Left hindlimb (tissue), 1 donor: Measurements from ENCODE around the gene PITX1.
"Not testable (repeated sequence)": the region's sequence is repeated elsewhere in the genome, so short reads cannot be mapped to it uniquely, and the experiment has no call there.

Experiments
- DNase-seq: peaks from one replicate; pipeline ENCODE4 v3.0.0-alpha.2; 2018

The PITX1 gene

DNA sequence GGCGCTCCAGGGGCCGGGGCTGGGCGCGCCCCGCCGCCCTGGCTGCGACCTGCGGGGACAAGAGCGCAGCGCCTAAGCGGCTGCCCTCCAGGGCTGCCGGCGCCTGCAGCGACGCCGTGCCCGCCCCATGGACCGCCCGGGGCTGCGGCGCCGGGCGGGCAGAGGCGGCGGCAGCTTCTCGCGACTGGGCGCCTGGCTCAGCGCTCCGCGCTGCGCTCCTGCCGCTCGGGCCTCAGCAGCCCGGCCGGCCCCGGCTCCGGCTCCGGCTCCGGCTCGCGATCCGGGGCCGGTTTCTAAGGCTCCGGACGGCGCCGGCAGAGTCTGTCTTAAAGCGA lies at the start of gene PITX1:
PITX1 (minus strand) TSS at position 328 of the 335 bp plus-strand sequence. CDS start 347 bp downstream, outside the sequence.
- no peak for DNase-seq

DNA sequence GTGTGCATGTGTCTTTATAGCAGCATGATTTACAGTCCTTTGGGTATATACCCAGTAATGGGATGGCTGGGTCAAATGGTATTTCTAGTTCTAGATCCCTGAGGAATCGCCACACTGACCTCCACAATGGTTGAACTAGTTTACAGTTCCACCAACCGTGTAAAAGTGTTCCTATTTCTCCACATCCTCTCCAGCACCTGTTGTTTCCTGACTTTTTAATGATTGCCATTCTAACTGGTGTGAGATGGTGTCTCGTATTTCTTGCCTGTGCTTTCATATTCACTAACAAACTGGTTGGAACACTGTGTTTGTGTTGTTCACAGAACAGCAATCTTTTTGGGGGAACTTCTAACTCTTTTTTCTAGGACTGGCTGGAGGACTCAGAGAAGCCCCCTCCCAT lies 49.3 kb upstream of the PITX1 start:
- not testable (repeated sequence) for DNase-seq

GRCh38 chr5:135081240-135081639 lies 47.2 kb upstream of the PITX1 start:
- no peak for DNase-seq

- DNase-seq: no peak
Observed at GRCh38 chr5:135079760-135080159, 45.7 kb upstream of the PITX1 start.

DNA sequence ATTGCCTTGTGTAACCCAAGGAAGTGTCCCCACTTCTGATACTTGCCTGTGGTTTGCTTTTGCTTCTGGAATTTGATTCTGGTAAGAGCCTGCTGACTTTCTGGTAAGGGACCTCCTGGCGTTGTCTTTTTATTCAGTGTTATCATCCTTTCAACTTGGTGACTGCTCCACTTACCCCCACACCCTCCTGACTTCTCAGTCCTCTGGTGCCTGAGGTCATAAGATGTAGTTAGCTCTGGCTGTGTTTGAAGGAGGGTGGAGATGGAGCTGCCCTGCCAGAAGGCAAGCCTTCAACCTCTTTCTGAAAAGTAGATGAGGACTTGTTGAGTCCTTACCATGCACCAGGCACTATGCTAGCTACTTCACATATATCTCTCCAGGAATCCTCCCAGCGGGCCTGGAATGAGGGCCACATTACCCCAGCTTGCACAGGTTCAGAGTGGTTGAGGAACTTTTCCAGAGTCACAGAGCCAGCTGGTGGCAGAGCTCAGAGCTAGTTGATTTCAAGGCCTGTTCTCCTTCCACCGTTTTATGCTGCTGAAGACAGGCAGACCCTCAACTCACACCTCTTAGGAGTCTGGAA lies 45.2 kb upstream of the PITX1 start:
- DNase-seq: no peak

- no peak for DNase-seq
Observed at GRCh38 chr5:135076801-135077200, 42.8 kb upstream of the PITX1 start.

- DNase-seq: no peak
Observed at GRCh38 chr5:135076051-135076491, 42.0 kb upstream of the PITX1 start.

- DNase-seq: no peak
Observed at GRCh38 chr5:135075621-135076020, 41.6 kb upstream of the PITX1 start.

DNA sequence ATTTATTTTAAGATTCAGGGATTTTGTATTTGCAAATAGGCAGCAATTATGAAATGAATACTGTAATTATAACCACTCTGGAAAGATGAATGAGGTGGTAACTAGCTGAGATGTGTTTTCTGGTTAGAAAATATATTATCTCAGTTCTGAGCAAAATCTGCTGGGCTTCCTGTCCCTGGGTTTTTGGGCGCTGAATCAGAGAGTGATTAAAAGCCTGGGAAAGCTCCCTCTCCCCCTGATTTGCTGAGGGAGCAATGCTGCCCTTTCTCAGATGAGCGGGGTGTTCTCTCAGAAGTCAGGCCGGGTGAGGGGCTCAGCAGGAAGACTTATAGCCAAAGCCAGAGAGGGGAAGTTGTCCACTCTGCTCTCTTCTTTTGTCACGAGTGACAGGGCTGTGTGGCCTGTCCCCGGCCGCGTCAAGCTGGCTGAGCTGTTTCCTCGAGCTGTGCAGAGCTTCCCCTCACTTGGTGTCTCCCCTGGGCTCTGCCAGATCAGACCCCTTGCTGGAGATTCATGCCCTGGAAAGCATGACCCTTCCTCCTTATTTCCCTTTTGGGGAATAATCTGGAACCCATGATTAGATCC lies 39.8 kb upstream of the PITX1 start:
- DNase-seq: no peak

DNA sequence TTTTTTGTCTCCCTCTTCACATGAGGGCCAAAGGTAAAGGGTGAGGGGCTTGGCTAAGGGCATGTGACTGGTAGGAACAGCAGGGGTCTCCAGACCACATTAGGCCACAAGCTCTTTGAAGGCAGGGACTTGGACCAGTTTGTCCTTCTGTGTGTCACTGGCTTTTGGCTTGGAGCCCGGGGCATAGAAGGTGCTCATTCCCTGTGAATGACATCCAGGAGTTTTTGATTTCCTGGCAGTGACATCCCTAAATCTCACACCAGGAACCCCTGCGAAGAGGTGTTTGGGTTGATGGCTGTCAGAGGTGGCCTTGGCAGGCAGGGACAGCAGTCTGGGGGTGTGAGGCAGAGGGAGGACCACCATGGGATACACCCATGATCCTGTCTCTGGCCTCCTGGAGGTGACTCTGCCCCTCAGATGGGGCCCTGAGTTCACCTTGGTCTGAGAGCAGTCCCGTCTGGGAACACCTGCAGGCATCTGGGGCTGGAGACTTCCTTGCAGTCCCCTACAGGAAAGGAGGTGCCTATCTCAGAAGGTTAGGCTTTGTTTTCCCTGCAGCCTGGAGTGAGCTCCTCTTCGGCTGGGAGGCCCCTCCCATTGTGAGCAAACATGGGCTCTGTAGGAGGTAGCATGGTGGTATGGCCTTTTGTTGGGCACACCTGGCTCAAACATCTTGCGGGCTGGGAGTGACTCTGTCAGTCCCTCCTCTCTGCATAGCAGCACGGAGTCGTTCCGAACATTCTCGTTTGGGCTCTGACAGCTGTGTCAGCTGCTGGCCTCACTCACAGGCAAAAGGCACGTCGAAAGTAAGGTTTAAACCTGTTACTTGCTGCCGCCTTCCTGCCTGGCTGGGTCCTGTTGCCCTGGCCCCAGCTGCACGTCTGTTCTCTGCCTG lies 38.6 kb upstream of the PITX1 start:
- DNase-seq: no peak

DNA sequence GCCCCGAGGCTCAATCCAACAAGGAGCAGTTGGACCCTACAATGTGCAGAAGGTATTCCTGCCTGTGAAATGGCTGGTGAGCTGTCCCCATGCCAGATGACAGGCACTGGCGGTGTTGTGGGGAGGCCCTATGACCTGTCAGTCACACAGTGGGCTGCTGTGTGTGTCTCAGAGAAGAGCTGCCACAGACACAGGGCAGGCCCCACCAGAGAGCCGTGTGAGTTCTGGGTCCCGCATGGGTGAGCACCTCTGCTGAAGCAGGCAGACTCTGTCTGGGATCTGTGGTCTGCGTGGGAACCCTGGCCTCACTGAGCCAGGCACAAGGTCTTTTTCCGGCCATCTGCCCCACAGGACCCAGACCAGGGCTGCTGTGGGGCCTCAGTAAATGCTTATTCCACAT lies 37.3 kb upstream of the PITX1 start:
- DNase-seq: no peak

GRCh38 chr5:135069895-135070657 lies 36.0 kb upstream of the PITX1 start:
- no peak for DNase-seq

- DNase-seq: no peak
Observed at GRCh38 chr5:135069016-135069770, 35.2 kb upstream of the PITX1 start.

- no peak for DNase-seq
Observed at GRCh38 chr5:135067587-135067986, 33.6 kb upstream of the PITX1 start.

DNA sequence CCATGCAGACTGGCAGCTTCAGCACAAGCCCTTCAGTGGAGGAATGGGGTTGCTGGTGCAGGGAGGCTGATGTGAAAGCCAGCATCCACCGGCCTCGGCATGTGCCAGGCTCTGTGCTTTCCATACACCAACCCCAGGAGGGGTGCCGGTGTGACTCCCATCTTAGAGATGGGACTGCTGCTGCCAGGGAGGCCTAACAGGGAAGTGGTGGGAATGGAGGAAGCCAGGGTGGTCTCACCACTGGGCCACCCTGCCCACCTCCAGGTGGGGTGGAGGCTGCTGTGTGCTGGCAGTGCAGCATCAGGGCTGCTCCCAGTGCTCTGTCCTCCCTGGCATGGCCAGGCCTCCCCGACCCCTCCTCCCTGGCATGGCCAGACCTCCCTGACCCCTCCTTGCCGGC lies 32.8 kb upstream of the PITX1 start:
- DNase-seq: peak; percentile 17

DNA sequence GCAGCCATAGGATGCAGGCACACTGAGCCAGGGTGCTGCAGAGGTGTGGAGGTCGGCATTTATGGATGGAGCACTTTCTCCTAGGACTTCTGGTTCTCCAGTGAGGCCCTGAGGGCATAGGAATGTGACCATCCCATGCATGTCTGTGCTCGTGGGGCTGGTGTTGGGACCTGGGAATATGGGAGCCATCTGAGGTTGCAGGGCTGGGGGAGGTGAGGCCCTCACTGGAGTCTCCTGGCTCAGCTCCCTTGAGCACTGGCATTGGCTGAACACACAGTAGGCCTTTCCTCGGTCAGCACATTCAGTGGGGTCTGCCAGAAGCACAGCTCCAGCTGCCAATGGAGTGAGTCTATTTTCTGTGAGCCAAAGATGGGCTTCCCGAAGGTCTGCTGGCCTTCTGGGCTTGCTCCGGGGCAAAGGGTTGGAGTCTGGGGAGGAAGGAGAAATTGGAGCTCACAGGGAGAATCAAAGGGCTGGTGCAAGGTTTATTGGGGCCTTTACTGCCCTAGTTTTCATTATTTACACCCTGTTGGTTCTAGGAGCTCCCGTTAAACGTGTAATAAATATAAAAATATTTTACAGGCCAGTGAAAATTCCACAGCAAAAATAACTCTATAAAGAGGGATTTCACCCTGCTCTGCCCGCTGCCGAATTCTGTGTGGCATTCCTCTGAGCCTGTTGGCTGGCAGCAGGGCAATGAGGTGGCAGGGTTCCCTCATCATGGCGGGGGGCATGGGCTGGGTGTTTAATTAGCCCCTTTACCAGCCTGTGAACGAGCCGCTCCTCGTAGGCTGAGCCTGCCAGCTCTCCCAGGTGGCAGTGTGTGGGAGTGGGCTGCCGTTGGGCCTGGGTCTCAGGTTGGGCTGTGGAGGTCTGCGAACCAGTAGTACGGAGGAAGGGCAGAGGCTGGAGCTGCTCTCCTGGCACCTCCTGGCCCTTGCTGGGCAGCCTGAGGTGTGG lies 31.6 kb upstream of the PITX1 start:
- peak; percentile 12 for DNase-seq

- no peak for DNase-seq
Observed at GRCh38 chr5:135064235-135064570, 30.2 kb upstream of the PITX1 start.

DNA sequence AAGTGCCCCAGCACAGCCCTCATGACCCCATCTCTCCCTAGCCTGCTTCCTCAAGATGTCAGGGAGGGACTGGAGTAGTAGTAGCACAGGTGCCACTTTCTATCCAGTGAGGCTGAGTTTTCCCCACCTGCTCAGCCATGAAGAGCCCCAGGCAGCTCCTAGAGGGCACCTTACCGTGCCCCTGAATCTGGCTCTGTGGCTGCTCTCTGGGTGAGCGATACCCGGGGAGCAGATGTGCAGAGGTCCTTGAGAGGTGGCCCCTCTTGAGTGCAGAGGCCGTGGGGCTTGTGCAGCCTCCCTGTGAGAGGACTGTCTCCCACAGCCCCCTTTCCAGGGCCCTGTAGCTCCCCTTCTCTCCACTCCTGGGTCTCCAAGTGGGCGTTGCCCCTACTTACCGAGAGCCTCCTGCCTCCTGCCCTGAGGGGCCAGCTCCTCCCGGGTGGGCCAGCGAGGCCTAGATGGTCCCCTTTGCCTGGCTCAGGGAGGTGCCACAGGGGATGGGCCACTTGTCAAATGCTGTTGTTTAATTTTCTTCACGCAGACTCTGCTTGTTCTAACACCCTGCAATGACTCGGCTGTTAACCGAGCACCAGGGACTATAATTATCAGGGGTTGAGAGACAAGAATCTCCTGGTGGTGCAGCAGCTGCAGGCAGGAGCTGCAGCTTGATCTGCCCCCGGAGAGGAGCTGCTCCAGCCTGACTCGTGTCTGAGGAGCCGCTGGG lies 29.6 kb upstream of the PITX1 start:
- DNase-seq: no peak

DNA sequence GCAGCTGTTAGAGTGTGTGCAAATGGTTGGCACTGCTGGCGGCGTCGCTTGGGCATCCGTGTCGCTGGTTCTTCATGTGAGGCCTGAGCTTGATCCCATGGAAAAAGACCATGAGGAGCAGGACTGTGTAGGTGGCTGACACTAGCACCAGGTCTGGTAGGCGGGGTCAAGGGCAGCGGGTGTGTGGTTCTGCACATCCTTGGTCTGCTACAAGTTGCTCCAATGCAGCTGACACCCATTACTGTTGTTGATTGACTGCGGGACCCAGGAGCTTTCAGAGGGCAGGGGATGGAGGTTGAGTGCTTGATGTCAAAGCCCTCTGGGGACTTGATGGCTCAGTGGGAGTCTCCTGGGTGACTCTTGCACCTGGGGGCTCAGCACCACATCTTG lies 29.0 kb upstream of the PITX1 start:
- peak; percentile 24 for DNase-seq

DNA sequence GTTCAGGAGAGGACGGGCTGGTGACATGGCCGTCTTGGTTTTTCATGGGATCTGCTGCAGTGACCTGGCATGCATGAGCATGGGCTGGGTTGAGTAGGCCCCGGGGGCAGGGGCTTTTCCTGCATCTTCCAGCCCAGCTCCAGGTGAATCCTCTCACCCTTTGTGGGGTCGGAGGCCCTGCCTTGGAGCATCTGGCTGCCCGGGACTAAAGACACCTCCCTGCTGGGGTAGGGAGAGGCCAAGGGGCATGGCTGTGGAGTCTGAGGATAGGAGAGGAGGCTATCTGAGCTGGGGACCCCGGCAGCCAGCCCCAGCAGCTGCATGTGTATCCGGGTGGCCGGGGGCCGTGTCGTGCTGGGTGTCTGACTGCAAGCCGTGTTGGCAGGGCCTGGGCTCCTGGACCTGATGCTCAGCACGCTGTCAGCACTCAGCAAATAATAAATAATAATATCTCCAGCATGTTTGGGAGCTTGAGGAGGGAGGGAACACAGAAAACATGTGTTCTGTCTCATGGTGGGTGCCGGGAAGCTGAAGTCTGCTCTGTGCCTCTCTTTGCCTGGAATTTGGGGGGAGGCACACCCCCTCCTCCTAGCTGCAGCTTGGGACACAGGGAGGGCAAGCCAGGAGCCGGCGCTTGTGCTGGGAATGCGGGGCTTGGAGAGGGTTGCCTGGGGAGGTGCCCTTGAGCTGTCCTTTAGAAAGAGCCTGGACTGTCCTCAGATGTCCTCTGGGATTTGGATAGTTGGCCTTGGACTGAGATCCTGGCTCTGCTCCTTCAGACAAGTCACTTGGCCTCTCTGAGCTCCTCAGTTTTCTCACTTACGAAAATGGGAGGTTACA lies 28.4 kb upstream of the PITX1 start:
- peak; percentile 35 for DNase-seq
